ENCODE results near the gene TMEM92.
"Not testable (repeated sequence)": the region's sequence is repeated elsewhere in the genome, so short reads cannot be mapped to it uniquely, and the experiment has no call there.

Gene TMEM92

DNA sequence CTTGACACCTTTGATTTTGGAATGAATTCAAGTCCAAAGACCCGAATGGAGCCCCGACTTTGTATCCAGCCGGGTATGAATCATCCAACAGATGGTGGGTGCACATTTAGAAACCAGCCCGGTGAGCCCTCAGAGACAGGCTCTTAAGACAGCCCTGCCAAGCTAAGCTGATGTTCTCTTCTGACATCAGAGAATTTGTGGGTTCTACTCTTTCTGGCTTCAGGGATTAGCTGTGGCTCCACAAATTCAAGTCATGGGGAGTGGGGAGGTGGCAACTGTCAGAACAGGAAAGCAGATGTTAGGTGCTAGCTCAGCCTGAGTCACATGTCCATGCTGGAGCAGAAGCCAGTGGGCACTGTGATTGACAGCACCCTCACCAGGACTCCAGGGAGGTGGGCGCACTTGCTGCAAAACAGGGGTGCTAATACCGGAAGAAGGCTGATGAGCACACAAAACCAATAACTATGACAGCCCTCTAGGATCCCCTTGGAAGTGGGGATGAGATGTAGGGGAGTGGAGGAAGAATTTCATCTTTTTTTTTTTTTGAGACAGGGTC is 40.3 kb downstream of the TMEM92 start:
- ATAC-seq = no peak
- TF ChIP-seq ZFP3 (CRISPR knock-in tag; IDR thresholded peaks at IDR 0.05) (no peak), ZNF8 (CRISPR knock-in tag; IDR thresholded peaks at IDR 0.05) (no peak), ARNTL (CRISPR knock-in tag; IDR thresholded peaks at IDR 0.05; ENCODE audit: borderline replicate concordance, low read depth) (no peak), RARB (CRISPR knock-in tag; IDR thresholded peaks at IDR 0.05) (no peak), SNAI2 (CRISPR knock-in tag; IDR thresholded peaks at IDR 0.05) (no peak)

DNA sequence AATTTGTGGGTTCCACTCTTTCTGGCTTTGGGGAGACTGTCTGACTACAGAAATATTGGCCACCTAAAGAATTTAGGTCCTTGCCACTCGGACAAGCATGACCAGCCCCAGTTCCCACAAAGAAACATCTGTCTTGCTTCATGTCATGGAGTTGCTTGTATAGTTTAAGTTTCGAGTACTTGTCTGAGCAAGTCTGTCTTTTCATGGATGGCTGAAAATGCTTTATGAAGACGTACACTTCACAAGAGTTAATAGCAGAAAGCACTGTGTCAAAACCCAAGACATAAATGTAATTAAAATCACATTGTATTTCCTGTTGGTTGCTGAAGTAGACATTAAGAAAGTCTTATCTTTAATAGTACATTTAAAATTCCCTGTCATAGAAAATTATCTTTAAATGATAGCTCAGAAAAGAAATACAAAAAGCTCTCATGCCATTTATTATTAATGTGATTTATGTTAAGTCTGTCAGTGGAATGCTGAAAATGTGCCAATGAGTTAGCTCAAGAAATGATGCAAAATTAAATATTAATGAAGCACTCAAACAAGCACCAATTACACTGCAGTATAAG is 41.8 kb downstream of the TMEM92 start:
- ATAC-seq = no peak; the same call in 2 of the 3 replicates
- TF ChIP-seq RARB (CRISPR knock-in tag; IDR thresholded peaks at IDR 0.05) = no peak
- no peak for TF ChIP-seq OSR1 (CRISPR knock-in tag; IDR thresholded peaks at IDR 0.05)
- no peak for TF ChIP-seq ZNF565 (CRISPR knock-in tag; conservative IDR thresholded peaks at IDR 0.05; ENCODE audit: low read depth)
- peak; percentile 92 for TF ChIP-seq ISL1 (CRISPR knock-in tag; IDR thresholded peaks at IDR 0.05)
- TF ChIP-seq TSHZ2 (CRISPR knock-in tag; IDR thresholded peaks at IDR 0.05) = no peak

GRCh38 chr17:50316660-50317059 is 42.4 kb downstream of the TMEM92 start:
- not testable (repeated sequence) for ATAC-seq

DNA sequence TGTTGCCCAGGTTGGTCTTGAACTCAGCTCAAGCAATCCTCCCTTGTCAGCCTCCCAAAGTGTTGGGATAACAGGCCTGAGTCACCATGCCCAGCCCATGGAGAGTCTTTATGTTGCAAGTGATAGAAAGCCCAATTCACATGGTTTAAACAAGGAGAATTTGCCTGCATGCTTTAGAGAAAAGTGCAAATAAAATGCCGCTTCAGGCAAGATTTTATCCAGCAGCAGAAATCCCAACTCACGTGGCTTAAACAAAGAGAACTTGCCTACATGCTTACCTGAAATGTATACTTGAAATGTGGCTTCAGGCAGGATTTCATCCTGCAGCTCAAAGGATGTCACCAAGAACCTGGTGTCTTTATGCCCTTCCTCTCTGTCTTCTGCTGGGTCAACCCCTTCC is 42.9 kb downstream of the TMEM92 start:
- TF ChIP-seq ISL1 (CRISPR knock-in tag; IDR thresholded peaks at IDR 0.05) (no peak), TOX (CRISPR knock-in tag; IDR thresholded peaks at IDR 0.05; ENCODE audit: borderline replicate concordance) (no peak), ZNF8 (CRISPR knock-in tag; IDR thresholded peaks at IDR 0.05) (no peak), ZNF565 (CRISPR knock-in tag; conservative IDR thresholded peaks at IDR 0.05; ENCODE audit: low read depth) (no peak), GLIS3 (CRISPR knock-in tag; IDR thresholded peaks at IDR 0.05) (no peak), ZC3H10 (CRISPR knock-in tag; IDR thresholded peaks at IDR 0.05) (no peak), BACH2 (CRISPR knock-in tag; IDR thresholded peaks at IDR 0.05; ENCODE audit: borderline replicate concordance) (no peak), ZFP30 (CRISPR knock-in tag; IDR thresholded peaks at IDR 0.05) (no peak), TCF4 (CRISPR knock-in tag; IDR thresholded peaks at IDR 0.05; ENCODE audit: borderline replicate concordance) (no peak), SNAI2 (CRISPR knock-in tag; IDR thresholded peaks at IDR 0.05) (no peak), POU6F1 (CRISPR knock-in tag; IDR thresholded peaks at IDR 0.05; ENCODE audit: borderline replicate concordance, low read depth) (no peak)
- ATAC-seq = no peak

DNA sequence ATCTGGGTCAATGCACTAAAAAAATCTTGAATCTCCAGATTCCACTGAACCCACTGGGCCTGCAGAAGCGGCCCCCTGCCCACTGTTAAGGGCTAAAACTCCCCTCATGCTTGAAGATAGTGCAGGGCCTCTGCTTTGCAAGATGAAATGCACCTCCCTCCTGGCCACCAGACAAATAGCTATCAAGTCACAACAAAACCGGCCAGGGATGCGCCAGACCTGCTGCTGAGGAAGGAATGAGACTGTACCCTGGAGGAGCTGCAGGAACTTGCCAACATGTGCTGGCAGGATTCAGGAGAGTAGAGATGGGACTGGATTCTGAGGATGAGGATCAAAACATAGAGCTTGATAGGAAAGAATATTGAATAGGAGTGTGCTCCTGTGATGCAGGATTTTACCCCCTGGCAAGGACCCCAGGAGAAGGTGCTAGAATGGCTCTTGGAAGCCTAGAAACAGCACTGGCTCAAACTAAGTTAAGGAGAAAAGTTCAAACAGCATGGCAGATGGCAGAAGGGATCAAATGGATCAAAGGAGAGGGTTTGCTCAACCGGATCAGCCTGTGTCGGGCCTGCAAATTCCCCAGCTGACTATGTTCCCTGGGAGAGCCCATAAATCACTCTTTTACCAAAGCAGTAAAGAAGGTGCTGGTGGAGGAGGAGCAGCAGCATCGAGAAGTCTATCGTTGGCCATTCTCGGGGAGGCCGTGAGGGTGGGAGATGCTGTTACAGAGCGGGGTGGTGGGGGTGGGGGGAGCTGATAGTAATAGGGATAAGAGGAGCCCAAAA is 44.4 kb downstream of the TMEM92 start:
- TF ChIP-seq OSR1 (CRISPR knock-in tag; IDR thresholded peaks at IDR 0.05) = no peak
- no peak for TF ChIP-seq ISL1 (CRISPR knock-in tag; IDR thresholded peaks at IDR 0.05)
- TF ChIP-seq GLIS3 (CRISPR knock-in tag; IDR thresholded peaks at IDR 0.05) = no peak
- TF ChIP-seq RARB (CRISPR knock-in tag; IDR thresholded peaks at IDR 0.05) = no peak
- no peak for TF ChIP-seq CSDC2 (CRISPR knock-in tag; IDR thresholded peaks at IDR 0.05)
- TF ChIP-seq CREB5 (CRISPR knock-in tag; IDR thresholded peaks at IDR 0.05; ENCODE audit: low read depth) = no peak
- TF ChIP-seq TCF4 (CRISPR knock-in tag; IDR thresholded peaks at IDR 0.05; ENCODE audit: borderline replicate concordance) = no peak
- TF ChIP-seq ZNF70 (CRISPR knock-in tag; IDR thresholded peaks at IDR 0.05) = no peak
- no peak; the same call in 2 of the 3 replicates for ATAC-seq

Data from SK-N-SH treated with all-trans-retinoic acid at 6 μM for 48 hours (cell line).